NCI-H2081 (cell line): Measurements from ENCODE around the gene ACSF3.
"Not testable (repeated sequence)": the region's sequence is repeated elsewhere in the genome, so short reads cannot be mapped to it uniquely, and the experiment has no call there.

ENCODE experiments used
- DNase-seq, 2 experiments: peaks; one replicate each; lab custom pipeline; 2025; lab: John Stamatoyannopoulos, UW

Gene ACSF3

DNA sequence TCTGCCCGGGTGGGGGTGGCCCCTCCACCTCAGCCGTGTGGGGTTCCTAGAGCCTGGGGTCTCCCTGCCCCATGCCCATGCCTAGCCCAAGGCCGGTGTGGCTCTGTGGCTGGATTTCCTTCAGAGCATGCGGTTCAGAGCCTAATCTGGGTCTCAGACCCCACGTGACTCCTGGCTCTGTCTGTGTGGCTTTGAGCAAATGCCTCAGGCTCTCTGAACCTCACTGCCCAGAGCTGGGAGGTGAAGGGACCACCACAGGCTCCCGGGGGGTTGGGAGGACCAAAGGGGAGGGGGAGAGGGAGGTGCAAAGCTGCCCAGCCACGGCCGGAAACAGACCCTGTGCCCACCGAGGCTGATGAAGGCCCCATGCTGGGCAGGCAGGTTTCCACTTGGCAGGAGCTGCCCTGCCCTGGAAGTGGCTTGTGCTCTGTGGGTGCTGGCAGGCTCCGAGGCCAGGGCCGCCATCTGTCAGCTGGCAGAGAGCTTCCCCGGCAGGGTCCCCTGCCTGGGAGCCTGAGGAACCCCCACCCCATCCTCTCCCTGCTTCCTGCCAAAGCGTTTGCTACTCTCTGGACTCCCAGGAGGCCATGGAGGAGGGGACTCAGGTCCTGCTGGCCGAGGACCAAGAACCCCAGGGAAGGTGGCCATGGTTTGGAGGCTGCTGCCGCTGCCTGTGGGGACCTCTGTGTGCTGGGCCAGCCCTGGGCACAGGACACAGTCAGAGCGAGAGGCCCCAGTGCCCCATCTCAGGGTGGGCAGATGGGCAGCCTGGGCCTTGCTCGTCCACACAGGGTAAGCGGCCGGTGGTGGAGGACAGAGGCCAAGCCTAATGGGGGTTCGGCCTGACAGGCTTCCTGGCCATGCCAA lies 81.9 kb downstream of the ACSF3 start:
- peak in 1 of 2 experiments; percentile 49 for DNase-seq

DNA sequence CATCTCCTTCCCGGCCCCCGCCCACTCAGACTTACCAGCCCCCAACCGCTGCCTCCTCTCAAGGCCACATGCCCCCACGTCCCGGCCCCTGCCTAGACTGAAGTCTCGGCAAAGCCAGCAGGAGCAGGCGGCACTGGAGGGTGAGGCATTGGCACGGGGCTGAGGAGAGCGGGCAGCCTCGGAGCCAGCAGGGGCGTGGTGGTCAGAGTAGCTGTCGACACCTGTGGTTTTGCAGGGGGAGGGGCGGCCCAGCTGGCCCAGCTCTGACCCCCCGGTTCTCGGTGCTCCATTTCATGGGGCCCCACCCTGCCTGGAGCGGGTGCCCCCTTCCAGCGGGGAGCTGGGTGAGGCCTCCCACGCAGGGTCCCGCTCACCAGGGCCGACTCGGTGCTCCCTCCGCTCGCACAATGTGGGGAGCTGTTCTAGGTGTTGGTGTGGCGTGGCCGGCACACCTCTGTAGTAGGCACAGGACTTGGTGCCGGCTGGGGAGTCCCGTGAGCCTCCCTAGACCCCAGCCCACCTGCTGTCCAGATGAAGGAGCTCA lies 82.6 kb downstream of the ACSF3 start:
- DNase-seq: no peak

DNA sequence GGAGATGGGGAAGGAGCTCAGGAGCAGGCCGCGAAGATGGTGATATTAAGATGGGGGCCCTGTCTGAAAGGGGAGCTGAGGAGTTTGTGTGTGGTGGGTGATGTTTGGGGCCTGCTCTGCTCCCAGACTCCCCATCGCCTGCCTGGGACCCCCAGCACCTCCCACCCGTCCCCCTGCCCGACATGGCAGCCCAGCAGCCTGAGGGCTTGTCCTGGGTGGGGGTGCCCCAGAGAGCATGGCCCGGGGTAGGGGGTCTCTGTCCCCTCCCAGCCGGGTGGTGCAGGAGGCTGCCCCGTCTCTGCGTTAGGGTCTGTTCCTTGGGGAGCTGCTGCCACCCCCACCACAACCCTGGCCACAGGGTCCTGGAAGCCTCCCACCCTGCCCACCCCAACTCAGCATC lies 83.1 kb downstream of the ACSF3 start:
- no peak for DNase-seq

DNA sequence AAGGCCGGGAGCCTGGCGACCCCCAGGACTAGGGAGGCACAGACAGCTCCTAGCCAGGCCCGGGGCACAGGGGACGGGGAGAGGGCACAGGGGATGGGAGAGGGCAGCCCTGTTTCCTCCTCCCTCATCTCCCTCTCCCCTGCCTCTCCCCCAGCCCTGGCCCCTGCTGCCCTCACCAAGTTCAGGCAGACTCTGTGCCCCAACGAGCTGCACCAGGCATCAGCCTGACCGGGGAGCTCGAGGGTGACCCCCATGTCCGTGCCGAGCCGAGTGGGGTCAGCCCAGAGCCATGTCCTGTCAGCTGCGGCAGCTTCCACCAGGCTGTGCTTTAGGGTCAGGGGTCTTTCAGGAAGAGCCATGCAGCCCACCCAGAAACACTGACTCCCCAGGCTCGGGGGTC lies 83.8 kb downstream of the ACSF3 start:
- no peak for DNase-seq

DNA sequence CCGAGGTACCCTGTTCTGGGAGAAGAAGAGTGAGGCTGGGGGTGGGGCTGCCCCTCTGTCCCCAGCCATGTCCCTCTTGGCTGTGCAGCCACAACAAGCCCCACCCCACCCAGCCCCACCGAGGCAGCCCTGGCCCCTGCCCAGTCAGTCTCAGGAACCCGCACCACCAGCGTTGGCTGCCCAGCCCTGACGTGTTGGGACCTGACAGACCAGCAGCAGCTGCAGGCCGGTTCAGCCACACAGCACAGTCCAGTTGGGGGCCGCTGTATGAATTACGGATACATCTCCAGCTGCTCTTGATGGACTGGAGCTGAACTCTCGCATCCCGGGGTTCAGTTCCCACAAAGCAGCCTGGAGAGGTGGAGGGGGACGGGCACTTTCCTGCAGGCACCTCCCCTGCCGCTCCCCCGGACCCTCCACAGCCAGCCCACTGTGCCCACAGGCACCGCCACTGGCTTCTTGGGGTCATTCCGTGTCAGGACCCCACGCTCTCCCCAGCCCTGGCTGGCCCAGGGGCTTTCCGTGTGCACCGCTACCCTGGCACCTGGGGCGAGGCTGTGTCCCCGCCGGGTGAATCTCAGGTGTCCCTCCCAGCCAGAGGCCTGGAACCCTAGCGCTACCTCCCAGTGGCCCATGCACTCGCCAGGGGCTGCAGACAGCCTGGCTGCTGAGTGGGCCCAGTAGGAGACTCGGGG lies 84.9 kb downstream of the ACSF3 start:
- DNase-seq: no peak

DNA sequence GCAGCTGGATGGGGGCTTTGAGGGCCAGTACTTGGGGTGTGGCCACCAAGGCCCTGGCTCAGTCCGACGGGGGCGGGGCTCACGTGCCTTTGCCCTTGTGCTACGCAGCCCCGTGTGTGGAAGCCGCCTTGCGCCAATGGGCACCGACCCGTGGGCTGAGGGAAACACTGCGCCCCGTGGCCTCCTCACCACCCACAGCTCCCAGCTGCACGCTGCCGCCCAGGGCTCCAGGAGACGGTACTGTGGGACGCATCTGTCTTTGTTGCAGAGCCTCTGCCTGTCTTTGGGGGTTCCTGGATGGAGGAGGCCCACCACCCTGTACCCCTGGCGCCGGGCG lies 85.5 kb downstream of the ACSF3 start:
- no peak for DNase-seq

DNA sequence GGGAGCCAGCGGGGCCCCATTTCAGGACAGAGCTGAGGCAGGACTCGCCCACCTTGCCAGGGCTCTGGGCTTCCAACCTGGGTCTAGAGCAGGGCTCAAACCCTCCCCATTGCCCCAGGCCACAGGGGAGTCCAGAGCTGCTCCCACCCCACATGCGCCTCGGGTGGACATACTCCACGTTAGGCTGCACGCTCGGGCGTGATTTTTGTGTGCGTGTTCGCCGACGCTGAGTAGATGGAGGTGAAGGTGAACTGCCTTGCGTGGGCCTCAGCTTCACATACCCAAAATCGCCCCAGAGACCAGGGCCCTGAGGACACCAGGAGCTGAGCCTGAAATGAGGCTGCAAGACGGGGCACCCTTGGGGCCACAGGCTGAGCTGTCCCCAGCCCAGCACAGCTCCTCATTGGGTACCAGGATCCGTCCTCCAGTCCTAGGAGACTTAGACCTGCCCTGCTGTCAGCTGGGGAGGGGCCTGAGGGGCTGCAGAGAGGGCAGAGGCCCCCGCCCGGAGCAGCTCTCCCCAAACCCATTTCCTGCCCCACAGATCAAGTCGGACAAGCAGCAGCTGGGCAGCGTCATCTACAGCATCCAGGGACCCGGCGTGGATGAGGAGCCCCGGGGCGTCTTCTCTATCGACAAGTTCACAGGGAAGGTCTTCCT lies 86.1 kb downstream of the ACSF3 start:
- no peak for DNase-seq

DNA sequence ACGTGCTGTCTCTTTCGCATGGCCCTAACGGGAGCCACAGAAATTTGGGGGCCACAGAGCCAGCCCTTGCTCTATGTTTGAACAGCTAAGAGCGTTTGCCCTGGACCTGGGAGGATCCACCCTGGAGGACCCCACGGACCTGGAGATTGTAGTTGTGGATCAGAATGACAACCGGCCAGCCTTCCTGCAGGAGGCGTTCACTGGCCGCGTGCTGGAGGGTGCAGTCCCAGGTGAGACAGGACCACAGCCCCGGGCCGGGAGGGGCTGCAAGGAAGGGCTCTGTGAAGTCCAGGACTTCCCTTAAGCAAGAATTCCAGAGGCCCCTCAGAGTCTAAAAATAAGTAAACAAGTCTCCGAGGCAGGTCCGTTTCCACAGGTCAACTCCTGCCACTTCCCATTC lies 89.8 kb downstream of the ACSF3 start:
- DNase-seq: no peak

DNA sequence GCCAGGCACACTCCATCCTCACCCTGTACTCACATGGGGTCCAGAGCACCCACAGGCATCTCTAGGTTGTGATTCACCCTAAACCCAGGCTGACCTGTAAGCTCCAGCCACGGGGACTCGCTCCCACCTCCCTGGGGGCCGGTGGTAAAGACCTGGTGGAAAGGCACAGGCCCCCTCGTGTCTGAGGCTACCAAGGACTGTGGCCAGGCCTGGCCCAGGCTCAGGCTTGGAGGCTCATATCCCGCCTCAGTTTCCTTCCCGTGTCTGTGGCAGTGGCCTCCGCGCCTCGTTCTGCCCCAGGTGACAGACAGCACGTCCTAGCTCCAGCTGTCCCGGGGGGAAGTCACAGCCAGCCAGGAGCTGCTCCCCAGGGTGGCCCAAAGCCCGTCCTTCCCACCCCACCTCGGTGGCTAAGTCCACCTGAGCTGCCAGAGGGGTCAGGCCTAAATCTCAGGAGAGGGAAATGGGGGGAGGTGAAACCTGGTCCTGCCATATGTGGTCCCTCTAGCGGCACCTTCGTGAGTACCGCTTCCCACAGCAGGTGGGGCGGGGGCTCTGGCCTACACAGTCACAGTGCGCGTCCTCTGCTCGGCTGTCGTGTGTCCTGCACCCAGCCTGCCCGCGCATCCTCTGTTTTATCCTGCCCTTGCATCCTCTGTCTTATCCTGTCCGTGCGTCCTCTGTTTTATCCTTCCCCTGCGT lies 90.5 kb downstream of the ACSF3 start:
- DNase-seq: no peak

DNA sequence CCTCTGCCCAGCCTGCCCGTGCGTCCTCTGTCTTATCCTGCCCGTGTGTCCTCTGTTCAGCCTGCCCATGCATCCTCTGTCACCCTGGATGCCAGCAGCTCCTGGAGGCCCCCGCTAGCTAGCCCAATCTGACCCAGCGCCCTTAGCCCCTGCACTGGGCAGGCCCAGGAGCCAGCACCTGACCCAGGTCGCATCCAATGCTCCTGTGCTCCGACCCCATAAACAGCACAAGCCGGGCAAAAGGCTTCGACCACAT lies 91.0 kb downstream of the ACSF3 start:
- DNase-seq: no peak

DNA sequence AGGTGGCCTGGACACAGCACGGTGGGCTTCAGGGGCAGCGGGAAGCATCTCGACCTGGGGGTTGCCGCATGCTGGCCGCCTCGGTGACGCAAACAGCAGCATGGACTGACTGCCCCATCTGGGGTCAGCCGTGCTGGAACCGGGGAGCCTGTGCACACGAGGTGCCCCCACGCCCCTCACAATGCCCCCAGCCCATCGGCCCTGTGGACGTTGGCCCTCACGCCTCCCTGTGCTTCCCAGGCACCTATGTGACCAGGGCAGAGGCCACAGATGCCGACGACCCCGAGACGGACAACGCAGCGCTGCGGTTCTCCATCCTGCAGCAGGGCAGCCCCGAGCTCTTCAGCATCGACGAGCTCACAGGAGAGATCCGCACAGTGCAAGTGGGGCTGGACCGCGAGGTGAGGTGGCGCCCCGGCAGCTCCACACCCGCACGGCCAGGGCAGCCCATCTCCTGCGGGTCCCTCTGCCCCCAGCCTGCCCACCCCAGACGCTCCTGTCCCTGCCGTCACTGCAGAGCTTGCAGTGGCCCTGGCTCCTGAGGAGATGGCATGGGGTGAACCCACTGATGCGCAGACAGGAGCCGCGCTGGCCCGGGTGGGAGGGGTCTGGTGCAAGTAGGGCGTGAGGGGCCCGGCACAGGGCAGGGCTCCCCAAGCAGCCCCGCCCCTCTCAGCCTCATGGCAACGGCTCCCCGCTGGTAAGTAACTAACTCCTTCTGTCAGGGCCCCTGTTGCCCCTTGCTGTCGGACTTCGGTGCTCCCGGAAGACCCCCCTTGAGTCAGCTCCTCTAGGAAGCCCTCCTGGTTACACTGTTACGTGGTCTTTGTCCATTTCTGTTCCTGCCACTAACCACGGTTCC lies 91.5 kb downstream of the ACSF3 start:
- DNase-seq: no peak

DNA sequence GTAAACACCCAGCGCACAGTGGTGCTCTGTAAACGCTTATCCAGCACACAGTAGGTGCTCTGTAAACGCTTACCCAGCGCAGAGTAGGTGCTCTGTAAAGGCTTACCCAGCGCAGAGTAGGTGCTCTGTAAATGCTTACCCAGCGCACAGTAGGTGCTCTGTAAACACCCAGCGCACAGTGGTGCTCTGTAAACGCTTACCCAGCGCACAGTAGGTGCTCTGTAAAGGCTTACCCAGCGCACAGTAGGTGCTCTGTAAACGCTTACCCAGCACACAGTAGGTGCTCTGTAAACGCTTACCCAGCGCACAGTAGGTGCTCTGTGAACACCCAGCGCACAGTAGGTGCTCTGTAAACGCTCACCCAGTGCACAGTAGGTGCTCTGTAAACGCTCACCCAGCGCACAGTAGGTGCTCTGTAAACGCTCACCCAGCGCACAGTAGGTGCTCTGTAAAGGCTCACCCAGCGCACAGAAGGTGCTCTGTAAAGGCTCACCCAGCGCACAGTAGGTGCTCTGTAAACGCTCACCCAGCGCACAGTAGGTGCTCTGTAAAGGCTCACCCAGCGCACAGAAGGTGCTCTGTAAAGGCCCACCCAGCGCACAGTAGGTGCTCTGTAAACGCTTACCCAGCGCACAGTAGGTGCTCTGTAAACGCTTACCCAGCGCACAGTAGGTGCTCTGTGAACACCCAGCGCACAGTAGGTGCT lies 92.4 kb downstream of the ACSF3 start:
- DNase-seq: not testable (repeated sequence)

DNA sequence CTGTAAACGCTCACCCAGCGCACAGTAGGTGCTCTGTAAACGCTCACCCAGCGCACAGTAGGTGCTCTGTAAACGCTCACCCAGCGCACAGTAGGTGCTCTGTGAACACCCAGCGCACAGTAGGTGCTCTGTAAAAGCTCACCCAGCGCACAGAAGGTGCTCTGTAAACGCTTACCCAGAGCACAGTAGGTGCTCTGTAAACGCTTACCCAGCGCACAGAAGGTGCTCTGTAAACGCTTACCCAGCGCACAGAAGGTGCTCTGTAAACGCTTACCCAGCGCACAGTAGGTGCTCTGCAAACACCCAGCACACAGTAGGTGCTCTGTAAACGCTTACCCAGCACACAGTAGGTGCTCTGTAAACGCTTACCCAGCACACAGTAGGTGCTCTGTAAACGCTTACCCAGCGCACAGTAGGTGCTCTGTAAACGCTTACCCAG lies 93.0 kb downstream of the ACSF3 start:
- DNase-seq: not testable (repeated sequence)

DNA sequence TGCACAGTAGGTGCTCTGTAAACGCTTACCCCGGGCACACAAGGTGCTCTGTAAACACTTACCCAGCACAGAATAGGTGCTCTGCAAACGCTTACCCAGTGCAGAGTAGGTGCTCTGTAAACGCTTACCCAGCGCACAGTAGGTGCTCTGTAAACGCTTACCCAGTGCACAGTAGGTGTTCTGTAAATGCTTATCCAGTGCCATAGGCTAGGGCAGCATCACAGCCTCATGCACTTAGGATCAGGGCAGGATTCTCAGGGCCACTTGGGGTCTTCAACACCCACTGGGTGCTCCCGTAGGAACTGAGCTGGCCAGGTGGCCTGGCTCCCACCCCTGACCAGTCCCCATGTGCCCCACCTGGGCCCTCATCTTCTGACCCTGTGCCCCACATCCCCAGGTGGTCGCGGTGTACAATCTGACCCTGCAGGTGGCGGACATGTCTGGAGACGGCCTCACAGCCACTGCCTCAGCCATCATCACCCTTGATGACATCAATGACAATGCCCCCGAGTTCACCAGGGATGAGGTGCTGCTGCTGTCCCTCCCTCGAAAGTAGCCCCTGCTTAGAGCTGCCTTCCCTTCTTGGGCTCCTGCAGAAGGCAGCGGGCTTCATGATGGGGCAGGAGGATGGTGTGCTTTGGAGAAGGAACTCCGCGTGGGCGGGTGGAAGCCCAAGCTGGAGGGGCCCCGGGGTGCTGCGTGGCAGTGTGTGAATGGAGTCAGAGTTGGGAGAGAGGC lies 93.5 kb downstream of the ACSF3 start:
- DNase-seq: no peak

DNA sequence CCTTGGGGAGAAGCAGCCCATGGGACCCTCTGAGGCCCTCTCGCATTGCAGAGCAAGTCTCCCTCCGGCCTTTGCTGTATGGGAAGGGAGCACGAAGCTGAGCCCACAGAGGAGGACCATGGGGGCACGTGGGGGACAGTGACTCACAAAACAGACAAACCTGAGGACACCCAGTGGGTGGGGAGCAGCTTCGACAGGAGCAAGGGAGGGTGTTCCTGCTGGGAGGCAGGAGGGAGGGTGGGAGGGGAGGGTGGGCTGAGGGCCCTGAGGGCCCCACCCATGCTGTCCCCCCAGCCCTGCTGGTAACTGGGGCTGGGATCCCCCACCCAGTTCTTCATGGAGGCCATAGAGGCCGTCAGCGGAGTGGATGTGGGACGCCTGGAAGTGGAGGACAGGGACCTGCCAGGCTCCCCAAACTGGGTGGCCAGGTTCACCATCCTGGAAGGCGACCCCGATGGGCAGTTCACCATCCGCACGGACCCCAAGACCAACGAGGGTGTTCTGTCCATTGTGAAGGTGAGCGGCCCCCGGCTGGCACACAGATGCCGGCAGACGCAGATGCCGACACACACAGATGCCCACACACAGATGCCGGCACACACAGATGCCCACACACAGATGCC lies 94.2 kb downstream of the ACSF3 start:
- no peak for DNase-seq

DNA sequence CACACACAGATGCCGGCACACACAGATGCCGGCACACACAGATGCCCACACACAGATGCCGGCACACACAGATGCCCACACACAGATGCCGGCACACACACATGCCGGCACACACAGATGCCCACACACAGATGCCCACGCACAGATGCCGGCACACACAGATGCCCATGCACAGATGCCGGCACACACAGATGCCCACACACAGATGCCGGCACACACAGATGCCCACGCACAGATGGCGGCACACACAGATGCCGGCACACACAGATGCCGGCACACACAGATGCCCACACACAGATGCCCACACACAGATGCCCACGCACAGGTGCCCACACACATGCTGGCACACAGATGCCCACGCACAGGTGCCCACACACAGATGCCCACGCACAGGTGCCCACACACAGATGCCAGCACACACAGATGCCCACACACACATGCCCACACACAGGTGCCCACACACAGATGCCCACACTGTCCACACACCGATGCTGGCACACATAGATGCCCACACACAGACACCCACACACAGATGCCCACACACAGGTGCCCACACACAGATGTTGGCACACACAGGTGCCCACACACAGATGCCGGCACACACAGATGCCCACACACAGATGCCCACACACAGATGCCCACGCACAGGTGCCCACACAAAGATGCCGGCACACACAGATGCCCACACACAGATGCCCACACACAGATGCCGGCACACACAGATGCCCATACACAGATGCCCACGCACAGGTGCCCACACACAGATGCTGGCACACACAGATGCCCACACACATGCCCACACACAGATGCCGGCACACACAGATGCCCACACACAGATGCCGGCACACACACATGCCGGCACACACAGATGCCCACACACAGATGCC lies 95.1 kb downstream of the ACSF3 start:
- DNase-seq: not testable (repeated sequence)

DNA sequence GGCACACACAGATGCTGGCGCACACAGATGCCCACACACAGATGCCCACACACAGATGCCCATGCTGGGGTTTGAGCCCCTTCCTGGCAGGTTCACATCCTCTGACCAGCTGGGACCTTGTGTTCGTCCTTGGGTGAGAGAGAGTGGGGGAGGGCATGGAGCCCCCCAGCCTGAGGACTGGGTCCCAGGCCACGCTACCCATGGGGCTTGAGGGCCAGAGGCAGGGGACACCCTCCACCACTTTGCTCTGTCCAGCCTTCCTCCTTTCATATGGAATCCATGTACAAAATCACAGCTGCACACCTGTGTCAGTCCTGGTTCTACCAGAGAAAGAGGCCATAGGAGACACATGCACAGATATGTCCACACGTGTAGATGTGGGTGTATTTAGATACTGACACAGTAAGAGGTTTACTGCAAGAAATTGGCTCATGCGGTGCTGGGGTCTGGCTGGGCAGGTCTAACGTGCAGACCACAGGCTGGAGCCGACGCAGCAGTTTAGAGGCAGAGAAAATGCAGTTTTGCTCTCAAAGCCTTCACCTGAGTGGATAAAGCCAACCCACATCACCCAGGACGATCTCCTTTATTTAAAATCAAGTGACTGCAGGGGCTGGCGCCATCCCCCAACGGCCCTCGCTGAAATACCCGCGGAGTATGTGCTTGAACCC lies 95.8 kb downstream of the ACSF3 start:
- no peak for DNase-seq
